Activated B cell treated with CpG ODN at 0.5 μM for 24 hours (primary cell): ENCODE data around the gene PWWP2A. TPM values are rescaled to one million over a fixed set of nuclear protein-coding genes. Genes with fewer than 3 reads are reported as not detected.

Experiments used
- ATAC-seq: fragments of 200-7000 bp; cut with Tn5 transposase; one replicate; pipeline ENCODE4 v1.10.0; 2021; ENCODE audit warnings: low read depth, mild to moderate bottlenecking, moderate library complexity
- CTCF ChIA-PET: fragments of 350-600 bp; sonication (Branson Sonifier 250); formaldehyde crosslinking; loops from one replicate; lab custom pipeline; 2021; ENCODE audit warnings: antibody characterized with exemption; lab: Charles Lee
- POLR2A ChIA-PET: fragments of 350-600 bp; sonication (Branson Sonifier 250); formaldehyde crosslinking; loops from one replicate; lab custom pipeline; 2021; ENCODE audit warnings: antibody characterized with exemption; lab: Charles Lee
- DNase-seq: peaks from one replicate; pipeline ENCODE4 v3.0.0; 2022
- H3K27ac Mint-ChIP-seq: one replicate; pipeline ENCODE4 v1.8.0; 2020; ENCODE audit warnings: mixed read lengths
- H3K27me3 Mint-ChIP-seq: one replicate; pipeline ENCODE4 v1.8.0; 2021; ENCODE audit warnings: mixed read lengths
- H3K36me3 Mint-ChIP-seq: one replicate; pipeline ENCODE4 v1.8.0; 2021; ENCODE audit warnings: low read depth, mixed read lengths
- H3K4me1 Mint-ChIP-seq: one replicate; pipeline ENCODE4 v1.8.0; 2021; ENCODE audit warnings: mixed read lengths
- H3K4me3 Mint-ChIP-seq: one replicate; pipeline ENCODE4 v1.8.0; 2020; ENCODE audit warnings: mild to moderate bottlenecking, mixed read lengths
- H3K9me3 Mint-ChIP-seq: one replicate; pipeline ENCODE4 v1.8.0; 2020; ENCODE audit warnings: mixed read lengths
- intact Hi-C: fragments of 100-400 bp; cut with micrococcal nuclease; formaldehyde crosslinking; loops from one replicate; pipeline ENCODE4 v1.15.1; 2024
- total RNA-seq: library from RNA; stranded (reverse); gene quantifications from 2 replicates; pipeline ENCODE4 v1.2.3, GENCODE V29; 2022
- TF ChIP-seq, protein P1 (sequence below): fragments of 200-600 bp; IDR thresholded peaks from one replicate; pipeline ENCODE4 v1.8.0; 2022; ENCODE audit warnings: antibody characterized with exemption, mild to moderate bottlenecking

The PWWP2A gene
- total RNA-seq, 1 donor from 2014 or later, result 33.0 TPM

DNA sequence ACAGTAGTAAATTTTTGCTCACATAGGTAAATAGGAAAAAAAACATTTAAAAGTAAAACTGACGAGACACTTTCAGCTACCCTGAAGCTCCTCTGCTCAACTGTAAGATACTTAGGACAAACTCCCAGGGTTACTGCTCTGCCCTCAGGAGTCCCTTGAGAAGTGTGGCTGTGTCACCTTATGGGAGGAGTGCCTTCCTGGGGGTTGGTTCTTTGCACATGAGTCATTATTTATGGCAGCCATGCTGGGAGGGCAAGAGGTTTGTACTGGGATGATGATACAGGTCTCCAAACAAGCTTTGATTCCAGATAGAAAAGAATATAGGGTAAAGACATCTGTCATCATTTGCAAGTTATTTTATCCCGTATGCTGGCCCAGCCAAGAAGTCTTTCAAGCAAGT is 64.4 kb downstream of the PWWP2A start:
- no peak overlapping the region for H3K27ac Mint-ChIP-seq
- no peaks in the 10 kb centered on the region for H3K9me3 Mint-ChIP-seq
- peaks cover 5% of the 10 kb centered on the region for H3K4me1 Mint-ChIP-seq
- H3K36me3 Mint-ChIP-seq, result peaks cover 88% of the 10 kb centered on the region
- ATAC-seq (no peak), DNase-seq (no peak)
- ChIA-PET POLR2A (no interaction called here), CTCF (no interaction called here)
- TF ChIP-seq, protein P1, sequence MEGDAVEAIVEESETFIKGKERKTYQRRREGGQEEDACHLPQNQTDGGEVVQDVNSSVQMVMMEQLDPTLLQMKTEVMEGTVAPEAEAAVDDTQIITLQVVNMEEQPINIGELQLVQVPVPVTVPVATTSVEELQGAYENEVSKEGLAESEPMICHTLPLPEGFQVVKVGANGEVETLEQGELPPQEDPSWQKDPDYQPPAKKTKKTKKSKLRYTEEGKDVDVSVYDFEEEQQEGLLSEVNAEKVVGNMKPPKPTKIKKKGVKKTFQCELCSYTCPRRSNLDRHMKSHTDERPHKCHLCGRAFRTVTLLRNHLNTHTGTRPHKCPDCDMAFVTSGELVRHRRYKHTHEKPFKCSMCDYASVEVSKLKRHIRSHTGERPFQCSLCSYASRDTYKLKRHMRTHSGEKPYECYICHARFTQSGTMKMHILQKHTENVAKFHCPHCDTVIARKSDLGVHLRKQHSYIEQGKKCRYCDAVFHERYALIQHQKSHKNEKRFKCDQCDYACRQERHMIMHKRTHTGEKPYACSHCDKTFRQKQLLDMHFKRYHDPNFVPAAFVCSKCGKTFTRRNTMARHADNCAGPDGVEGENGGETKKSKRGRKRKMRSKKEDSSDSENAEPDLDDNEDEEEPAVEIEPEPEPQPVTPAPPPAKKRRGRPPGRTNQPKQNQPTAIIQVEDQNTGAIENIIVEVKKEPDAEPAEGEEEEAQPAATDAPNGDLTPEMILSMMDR, result no peak
- no peaks in the 10 kb centered on the region for H3K27me3 Mint-ChIP-seq
- no peak overlapping the region for H3K4me3 Mint-ChIP-seq
- intact Hi-C loops, result no loop called here

- CTCF ChIA-PET, result no interaction called here
- intact Hi-C loops, result no loop called here
- Mint-ChIP-seq H3K36me3 (peaks cover 88% of the 10 kb centered on the region), H3K9me3 (no peaks in the 10 kb centered on the region), H3K4me3 (no peak overlapping the region), H3K4me1 (peaks cover 5% of the 10 kb centered on the region), H3K27me3 (no peaks in the 10 kb centered on the region), H3K27ac (no peak overlapping the region)
- no peak for ATAC-seq
- no peak for DNase-seq
- POLR2A ChIA-PET, result no interaction called here
- TF ChIP-seq, protein P1, result no peak
These were observed 65.2 kb downstream of the PWWP2A start for GRCh38 chr5:160054047-160054446.

DNA sequence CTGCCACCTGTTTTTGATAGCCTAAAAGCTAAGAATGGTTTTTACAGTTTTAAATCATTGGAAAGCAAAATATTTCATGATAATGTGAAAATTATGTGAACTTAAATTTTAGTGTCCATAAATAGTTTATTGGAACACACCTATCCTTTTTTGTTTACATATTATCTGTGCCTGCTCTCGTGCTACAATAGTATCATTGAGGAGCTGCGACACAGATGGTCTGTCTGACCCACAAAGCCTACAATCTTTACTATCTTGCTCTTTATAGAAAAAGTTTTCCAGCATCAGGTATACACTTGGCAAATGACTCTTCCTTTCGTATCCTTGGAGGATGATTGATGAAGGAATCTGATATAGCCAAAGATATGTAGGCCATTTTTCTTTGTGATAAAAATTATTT is 70.2 kb downstream of the PWWP2A start:
- CTCF ChIA-PET, result no interaction called here
- POLR2A ChIA-PET, result no interaction called here
- DNase-seq (no peak), ATAC-seq (no peak)
- intact Hi-C loops, result no loop called here
- TF ChIP-seq, protein P1, result no peak
- Mint-ChIP-seq H3K9me3 (no peaks in the 10 kb centered on the region), H3K4me3 (no peak overlapping the region), H3K36me3 (peaks cover 80% of the 10 kb centered on the region), H3K27me3 (no peaks in the 10 kb centered on the region), H3K27ac (no peak overlapping the region), H3K4me1 (peaks cover 5% of the 10 kb centered on the region)

DNA sequence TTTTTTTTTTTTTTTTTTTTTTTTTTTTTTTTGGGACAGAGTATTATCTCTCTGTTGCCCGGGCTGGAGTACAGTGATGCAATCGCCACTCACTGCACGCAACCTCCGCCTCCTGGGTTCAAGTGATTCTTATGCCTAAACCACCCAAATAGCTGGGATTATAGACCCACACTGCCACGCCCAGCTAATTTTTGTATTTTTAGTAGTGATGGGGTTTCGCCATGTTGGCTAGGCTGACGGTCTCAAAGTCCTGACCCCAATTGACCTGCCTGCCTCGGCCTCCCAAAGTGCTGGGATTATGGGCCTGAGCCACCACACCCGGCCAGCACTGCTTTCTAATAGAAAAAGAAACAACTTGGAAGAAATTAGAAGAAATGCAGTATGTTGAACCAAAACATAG is 71.1 kb downstream of the PWWP2A start:
- no peak for ATAC-seq
- Mint-ChIP-seq H3K27me3 (no peaks in the 10 kb centered on the region), H3K4me1 (peaks cover 5% of the 10 kb centered on the region), H3K27ac (no peak overlapping the region), H3K9me3 (no peaks in the 10 kb centered on the region), H3K36me3 (peaks cover 79% of the 10 kb centered on the region), H3K4me3 (no peak overlapping the region)
- no peak for DNase-seq
- CTCF ChIA-PET, result no interaction called here
- POLR2A ChIA-PET, result no interaction called here
- TF ChIP-seq, protein P1, result no peak
- intact Hi-C loops, result no loop called here

DNA sequence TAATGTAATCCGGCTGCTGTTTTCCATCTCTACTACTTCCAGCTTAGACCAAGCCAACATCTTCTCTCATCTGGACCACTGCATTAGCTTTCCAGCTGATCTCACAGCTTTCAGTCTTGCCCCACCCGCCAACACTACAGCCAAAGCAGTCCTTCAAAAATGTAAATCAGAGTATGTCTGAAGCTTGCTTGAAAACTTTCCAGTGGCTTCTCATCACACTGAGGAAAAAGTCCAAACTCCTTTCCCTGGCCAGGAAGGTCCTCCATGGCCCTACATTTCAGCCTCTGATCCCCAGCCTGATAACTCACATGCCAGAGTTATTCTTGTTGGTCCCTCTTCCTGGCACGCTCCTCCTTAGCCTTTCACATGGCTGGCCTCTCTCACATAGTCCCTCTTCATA is 71.8 kb downstream of the PWWP2A start:
- ChIA-PET CTCF (interaction anchor here (0.9 kb wide), 1 partner anchor 25 kb away, joined by 3 read pairs; no protein-coding TSS in a partner anchor), POLR2A (no interaction called here)
- no peaks in the 10 kb centered on the region for H3K4me1 Mint-ChIP-seq
- no peaks in the 10 kb centered on the region for H3K27me3 Mint-ChIP-seq
- no peak overlapping the region for H3K4me3 Mint-ChIP-seq
- peaks cover 78% of the 10 kb centered on the region for H3K36me3 Mint-ChIP-seq
- no peak overlapping the region for H3K27ac Mint-ChIP-seq
- intact Hi-C loops, result no loop called here
- TF ChIP-seq, protein P1, result no peak
- no peak for ATAC-seq
- DNase-seq, result no peak
- H3K9me3 Mint-ChIP-seq, result no peaks in the 10 kb centered on the region
